Measurements from ENCODE around the gene ATP8A2. TPM values are rescaled to one million over a fixed set of nuclear protein-coding genes. Genes with fewer than 3 reads are reported as not detected.

Gene ATP8A2
- total RNA-seq, 1 donor from 2014 or later: 2.1 TPM

DNA sequence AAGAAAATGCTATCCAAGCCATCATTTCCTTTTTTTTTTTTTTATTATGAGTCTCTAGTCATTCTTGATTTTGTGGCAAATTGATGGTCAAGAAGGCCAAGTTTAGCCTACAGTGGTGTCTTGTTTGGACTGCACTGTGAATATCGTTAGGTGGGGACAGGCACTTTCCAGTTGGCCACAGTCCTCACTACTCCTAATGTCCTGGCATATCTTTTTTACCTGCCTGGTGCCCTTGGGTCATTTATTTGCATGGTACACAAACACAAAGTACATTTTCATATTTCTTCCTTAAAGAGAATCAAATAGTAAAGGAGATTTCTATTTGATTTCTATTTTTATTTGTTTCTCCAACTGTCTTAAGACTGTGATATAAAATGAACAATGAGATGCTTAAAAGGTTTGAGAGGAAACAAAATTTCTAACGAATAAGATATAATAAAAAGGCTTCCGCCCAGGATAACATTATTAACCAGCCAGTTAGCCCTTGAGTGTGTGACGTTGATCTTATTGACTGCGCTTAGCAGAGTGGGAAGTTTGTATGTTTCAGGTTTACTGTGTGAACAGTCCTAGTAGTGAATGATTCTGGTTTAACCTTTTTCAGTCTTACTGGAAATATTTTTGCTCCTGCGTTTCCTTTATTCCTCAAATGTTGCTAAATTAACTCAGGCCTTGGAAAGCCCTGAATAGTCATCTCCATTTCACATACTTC, 312.0 kb downstream of the ATP8A2 start:
- no peak overlapping the region for H3K4me3 ChIP-seq (ENCODE audit: low read length in 3 of 3)
- peaks cover 13 to 32% (median 31%) of the 10 kb centered on the region in 3 donors for H3K4me1 ChIP-seq (ENCODE audit: control insufficient read depth in 3 of 3, insufficient read depth in 3 of 3, low read length in 3 of 3)
- H3K36me3 ChIP-seq (ENCODE audit: control insufficient read depth in 3 of 3, insufficient read depth in 3 of 3, low read length in 3 of 3): no peaks in the 10 kb centered on the region
- no peak overlapping the region for H3K27ac ChIP-seq (ENCODE audit: low read depth, low read length)
- no peak overlapping the region for H3K9ac ChIP-seq (ENCODE audit: low read depth in 1 of 3, low read length in 3 of 3)
- H3K27me3 ChIP-seq (ENCODE audit: control insufficient read depth in 3 of 3, insufficient read depth in 3 of 3, low read length in 3 of 3): no peaks in the 10 kb centered on the region
- no peaks in the 10 kb centered on the region for H3K9me3 ChIP-seq (ENCODE audit: control insufficient read depth in 3 of 3, low read length in 3 of 3)

GRCh38 chr13:25684491-25684890, 312.7 kb downstream of the ATP8A2 start:
- Histone ChIP-seq H3K36me3 (ENCODE audit: control insufficient read depth in 3 of 3, insufficient read depth in 3 of 3, low read length in 3 of 3) (no peaks in the 10 kb centered on the region), H3K27ac (ENCODE audit: low read depth, low read length) (no peak overlapping the region), H3K4me1 (ENCODE audit: control insufficient read depth in 3 of 3, insufficient read depth in 3 of 3, low read length in 3 of 3) (peaks cover 14 to 33% (median 28%) of the 10 kb centered on the region in 3 donors), H3K9ac (ENCODE audit: low read depth in 1 of 3, low read length in 3 of 3) (no peak overlapping the region), H3K4me3 (ENCODE audit: low read length in 3 of 3) (no peak overlapping the region), H3K27me3 (ENCODE audit: control insufficient read depth in 3 of 3, insufficient read depth in 3 of 3, low read length in 3 of 3) (no peaks in the 10 kb centered on the region), H3K9me3 (ENCODE audit: control insufficient read depth in 3 of 3, low read length in 3 of 3) (no peaks in the 10 kb centered on the region)

- H3K4me1 ChIP-seq (ENCODE audit: control insufficient read depth in 3 of 3, insufficient read depth in 3 of 3, low read length in 3 of 3): peaks cover 31 to 48% (median 47%) of the 10 kb centered on the region in 3 donors
- no peaks in the 10 kb centered on the region for H3K36me3 ChIP-seq (ENCODE audit: control insufficient read depth in 3 of 3, insufficient read depth in 3 of 3, low read length in 3 of 3)
- no peaks in the 10 kb centered on the region for H3K9me3 ChIP-seq (ENCODE audit: control insufficient read depth in 3 of 3, low read length in 3 of 3)
- H3K27me3 ChIP-seq (ENCODE audit: control insufficient read depth in 3 of 3, insufficient read depth in 3 of 3, low read length in 3 of 3): no peaks in the 10 kb centered on the region
- H3K27ac ChIP-seq (ENCODE audit: low read depth, low read length): peak overlapping the region; percentile 93
- no peak overlapping the region for H3K4me3 ChIP-seq (ENCODE audit: low read length in 3 of 3)
- H3K9ac ChIP-seq (ENCODE audit: low read depth in 1 of 3, low read length in 3 of 3): no peak overlapping the region
These were observed 315.2 kb downstream of the ATP8A2 start for GRCh38 chr13:25686831-25687470.

DNA sequence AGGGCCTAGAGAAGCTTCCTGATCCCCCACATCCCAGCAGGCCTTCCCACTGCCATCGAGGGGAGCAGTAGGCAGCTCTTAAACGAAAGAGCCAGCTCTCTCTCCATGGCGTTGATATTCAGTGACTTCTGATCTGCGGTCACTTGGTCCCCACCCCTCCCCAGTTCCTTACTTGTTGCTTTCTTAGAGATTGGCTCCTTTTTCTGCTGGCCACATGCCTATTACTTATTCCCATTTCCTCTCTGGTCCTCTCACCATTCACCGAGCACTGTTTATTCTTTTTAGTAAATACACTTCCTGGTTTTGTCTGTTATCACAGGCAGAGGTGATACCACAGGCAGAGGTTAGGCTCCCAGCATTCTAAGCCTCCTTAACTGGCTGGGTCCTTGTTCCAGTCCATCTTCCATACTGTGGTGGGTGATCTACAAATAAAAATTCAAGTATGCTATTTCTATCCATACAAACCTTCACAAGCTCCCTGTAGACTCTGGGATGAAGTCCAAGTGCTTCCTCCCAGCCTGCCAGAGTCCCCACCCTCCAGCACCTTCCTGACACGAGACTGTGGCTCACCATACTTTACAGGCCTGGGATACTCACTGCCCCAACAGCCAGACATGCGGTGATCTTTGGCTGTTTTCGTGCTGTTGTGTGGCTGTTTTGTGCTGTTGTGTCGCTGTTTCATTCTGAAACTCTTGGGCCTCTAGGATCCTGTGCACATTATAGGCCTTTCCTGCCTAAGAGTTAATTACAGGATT, 315.9 kb downstream of the ATP8A2 start:
- H3K9ac ChIP-seq (ENCODE audit: low read depth in 1 of 3, low read length in 3 of 3): peak overlapping the region in 1 of 3 donors; percentile 39
- H3K36me3 ChIP-seq (ENCODE audit: control insufficient read depth in 3 of 3, insufficient read depth in 3 of 3, low read length in 3 of 3): no peaks in the 10 kb centered on the region
- H3K4me3 ChIP-seq (ENCODE audit: low read length in 3 of 3): no peak overlapping the region
- H3K4me1 ChIP-seq (ENCODE audit: control insufficient read depth in 3 of 3, insufficient read depth in 3 of 3, low read length in 3 of 3): peaks cover 38 to 54% (median 52%) of the 10 kb centered on the region in 3 donors
- H3K27ac ChIP-seq (ENCODE audit: low read depth, low read length): peak overlapping the region; percentile 93
- H3K27me3 ChIP-seq (ENCODE audit: control insufficient read depth in 3 of 3, insufficient read depth in 3 of 3, low read length in 3 of 3): no peaks in the 10 kb centered on the region
- no peaks in the 10 kb centered on the region for H3K9me3 ChIP-seq (ENCODE audit: control insufficient read depth in 3 of 3, low read length in 3 of 3)

- Histone ChIP-seq H3K27me3 (ENCODE audit: control insufficient read depth in 3 of 3, insufficient read depth in 3 of 3, low read length in 3 of 3) (no peaks in the 10 kb centered on the region), H3K4me1 (ENCODE audit: control insufficient read depth in 3 of 3, insufficient read depth in 3 of 3, low read length in 3 of 3) (peaks cover 38 to 54% (median 52%) of the 10 kb centered on the region in 3 donors), H3K9ac (ENCODE audit: low read depth in 1 of 3, low read length in 3 of 3) (peak overlapping the region; percentile 39 to 63 (median 48)), H3K27ac (ENCODE audit: low read depth, low read length) (peak overlapping the region; percentile 93), H3K36me3 (ENCODE audit: control insufficient read depth in 3 of 3, insufficient read depth in 3 of 3, low read length in 3 of 3) (no peaks in the 10 kb centered on the region), H3K4me3 (ENCODE audit: low read length in 3 of 3) (peak overlapping the region in 1 of 3 donors; percentile 14), H3K9me3 (ENCODE audit: control insufficient read depth in 3 of 3, low read length in 3 of 3) (no peaks in the 10 kb centered on the region)
These were observed 316.8 kb downstream of the ATP8A2 start for GRCh38 chr13:25688536-25688935.

DNA sequence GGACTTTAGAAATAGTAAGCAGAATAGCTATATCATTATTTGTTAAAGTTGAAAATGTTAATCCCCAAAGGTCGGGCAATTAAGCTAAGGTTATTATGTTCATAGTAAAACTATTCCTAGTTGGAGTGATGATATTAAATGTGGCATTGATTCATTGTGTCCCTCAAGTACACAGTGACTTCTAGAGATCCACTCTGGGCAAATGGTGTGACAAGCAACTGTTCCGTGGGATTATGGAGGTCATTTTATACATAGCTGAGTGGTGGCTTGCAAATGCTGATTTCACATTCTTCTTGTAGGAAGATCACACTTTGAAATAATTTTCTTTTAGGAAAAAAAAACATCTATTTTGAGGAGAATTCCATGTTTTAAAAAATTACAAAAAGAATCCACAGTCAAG, 317.8 kb downstream of the ATP8A2 start:
- H3K36me3 ChIP-seq (ENCODE audit: control insufficient read depth in 3 of 3, insufficient read depth in 3 of 3, low read length in 3 of 3): no peaks in the 10 kb centered on the region
- H3K27me3 ChIP-seq (ENCODE audit: control insufficient read depth in 3 of 3, insufficient read depth in 3 of 3, low read length in 3 of 3): no peaks in the 10 kb centered on the region
- H3K4me1 ChIP-seq (ENCODE audit: control insufficient read depth in 3 of 3, insufficient read depth in 3 of 3, low read length in 3 of 3): peaks cover 38 to 54% (median 48%) of the 10 kb centered on the region in 3 donors
- peak overlapping the region; percentile 93 for H3K27ac ChIP-seq (ENCODE audit: low read depth, low read length)
- H3K9ac ChIP-seq (ENCODE audit: low read depth in 1 of 3, low read length in 3 of 3): no peak overlapping the region
- H3K9me3 ChIP-seq (ENCODE audit: control insufficient read depth in 3 of 3, low read length in 3 of 3): no peaks in the 10 kb centered on the region
- H3K4me3 ChIP-seq (ENCODE audit: low read length in 3 of 3): no peak overlapping the region

DNA sequence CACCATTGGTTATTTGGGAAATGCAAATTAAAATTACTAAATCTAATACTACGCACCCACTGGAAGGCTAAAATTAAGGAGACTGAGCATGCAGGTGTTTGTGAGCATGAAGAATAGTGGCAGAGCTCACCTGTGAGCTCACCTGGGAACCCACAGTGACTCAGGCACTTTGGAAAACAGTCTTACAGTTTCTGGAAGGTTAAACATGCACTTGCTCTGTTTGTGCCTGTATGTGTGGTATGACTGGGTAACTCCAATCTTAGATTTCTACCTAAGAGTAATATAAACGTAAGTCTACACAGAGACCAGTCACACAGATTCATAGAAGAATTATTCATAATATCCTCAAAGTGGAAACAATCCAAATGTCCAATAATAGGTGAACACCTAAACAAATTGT, 318.8 kb downstream of the ATP8A2 start:
- peak overlapping the region in 1 of 3 donors; percentile 35 for H3K9ac ChIP-seq (ENCODE audit: low read depth in 1 of 3, low read length in 3 of 3)
- H3K27me3 ChIP-seq (ENCODE audit: control insufficient read depth in 3 of 3, insufficient read depth in 3 of 3, low read length in 3 of 3): no peaks in the 10 kb centered on the region
- H3K4me3 ChIP-seq (ENCODE audit: low read length in 3 of 3): no peak overlapping the region
- H3K27ac ChIP-seq (ENCODE audit: low read depth, low read length): no peak overlapping the region
- no peaks in the 10 kb centered on the region for H3K9me3 ChIP-seq (ENCODE audit: control insufficient read depth in 3 of 3, low read length in 3 of 3)
- H3K36me3 ChIP-seq (ENCODE audit: control insufficient read depth in 3 of 3, insufficient read depth in 3 of 3, low read length in 3 of 3): no peaks in the 10 kb centered on the region
- peaks cover 38 to 48% (median 39%) of the 10 kb centered on the region in 3 donors for H3K4me1 ChIP-seq (ENCODE audit: control insufficient read depth in 3 of 3, insufficient read depth in 3 of 3, low read length in 3 of 3)

GRCh38 chr13:25691654-25692053, 319.9 kb downstream of the ATP8A2 start:
- H3K4me3 ChIP-seq (ENCODE audit: low read length in 3 of 3): peak overlapping the region in 1 of 3 donors; percentile 45
- H3K4me1 ChIP-seq (ENCODE audit: control insufficient read depth in 3 of 3, insufficient read depth in 3 of 3, low read length in 3 of 3): peaks cover 38 to 46% (median 38%) of the 10 kb centered on the region in 3 donors
- no peaks in the 10 kb centered on the region for H3K9me3 ChIP-seq (ENCODE audit: control insufficient read depth in 3 of 3, low read length in 3 of 3)
- peak overlapping the region in 1 of 3 donors; percentile 45 for H3K9ac ChIP-seq (ENCODE audit: low read depth in 1 of 3, low read length in 3 of 3)
- H3K27ac ChIP-seq (ENCODE audit: low read depth, low read length): peak overlapping the region; percentile 48
- no peaks in the 10 kb centered on the region for H3K27me3 ChIP-seq (ENCODE audit: control insufficient read depth in 3 of 3, insufficient read depth in 3 of 3, low read length in 3 of 3)
- H3K36me3 ChIP-seq (ENCODE audit: control insufficient read depth in 3 of 3, insufficient read depth in 3 of 3, low read length in 3 of 3): no peaks in the 10 kb centered on the region

DNA sequence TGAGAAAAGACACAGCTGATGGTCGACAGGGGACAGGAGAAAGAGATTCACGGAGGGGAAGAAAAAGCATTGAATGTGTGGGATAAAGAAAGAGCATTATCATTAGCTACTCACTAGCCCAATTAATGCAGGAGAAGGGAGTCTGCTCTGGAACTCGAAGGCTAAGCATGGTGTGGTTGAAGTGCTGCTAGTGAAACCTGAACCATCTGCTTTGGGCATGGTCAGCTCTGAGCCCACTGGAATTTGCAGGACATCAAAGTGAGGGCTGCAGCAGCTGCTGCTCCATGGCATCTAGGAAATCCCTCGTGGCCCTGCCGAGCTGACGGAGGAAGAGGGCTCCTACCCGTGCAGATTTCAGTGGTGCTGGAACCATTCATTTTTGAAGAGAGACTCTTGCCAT, 320.3 kb downstream of the ATP8A2 start:
- H3K9me3 ChIP-seq (ENCODE audit: control insufficient read depth in 3 of 3, low read length in 3 of 3): no peaks in the 10 kb centered on the region
- no peak overlapping the region for H3K9ac ChIP-seq (ENCODE audit: low read depth in 1 of 3, low read length in 3 of 3)
- no peaks in the 10 kb centered on the region for H3K27me3 ChIP-seq (ENCODE audit: control insufficient read depth in 3 of 3, insufficient read depth in 3 of 3, low read length in 3 of 3)
- peak overlapping the region; percentile 48 for H3K27ac ChIP-seq (ENCODE audit: low read depth, low read length)
- H3K36me3 ChIP-seq (ENCODE audit: control insufficient read depth in 3 of 3, insufficient read depth in 3 of 3, low read length in 3 of 3): no peaks in the 10 kb centered on the region
- H3K4me1 ChIP-seq (ENCODE audit: control insufficient read depth in 3 of 3, insufficient read depth in 3 of 3, low read length in 3 of 3): peaks cover 34 to 42% (median 38%) of the 10 kb centered on the region in 3 donors
- H3K4me3 ChIP-seq (ENCODE audit: low read length in 3 of 3): peak overlapping the region in 1 of 3 donors; percentile 45
